CD4-positive, alpha-beta T cell treated with Interferon alpha-2 for 1 hour (primary cell): ENCODE results near the gene EMP2.
"Not testable (repeated sequence)": the region's sequence is repeated elsewhere in the genome, so short reads cannot be mapped to it uniquely, and the experiment has no call there.

Experiments
- DNase-seq, 2 donors: peaks; one replicate each; pipeline ENCODE4 v3.0.0-alpha.2; 2020 to 2022

Gene EMP2

GRCh38 chr16:10519297-10519696 is 61.1 kb downstream of the EMP2 start:
- no peak for DNase-seq

DNA sequence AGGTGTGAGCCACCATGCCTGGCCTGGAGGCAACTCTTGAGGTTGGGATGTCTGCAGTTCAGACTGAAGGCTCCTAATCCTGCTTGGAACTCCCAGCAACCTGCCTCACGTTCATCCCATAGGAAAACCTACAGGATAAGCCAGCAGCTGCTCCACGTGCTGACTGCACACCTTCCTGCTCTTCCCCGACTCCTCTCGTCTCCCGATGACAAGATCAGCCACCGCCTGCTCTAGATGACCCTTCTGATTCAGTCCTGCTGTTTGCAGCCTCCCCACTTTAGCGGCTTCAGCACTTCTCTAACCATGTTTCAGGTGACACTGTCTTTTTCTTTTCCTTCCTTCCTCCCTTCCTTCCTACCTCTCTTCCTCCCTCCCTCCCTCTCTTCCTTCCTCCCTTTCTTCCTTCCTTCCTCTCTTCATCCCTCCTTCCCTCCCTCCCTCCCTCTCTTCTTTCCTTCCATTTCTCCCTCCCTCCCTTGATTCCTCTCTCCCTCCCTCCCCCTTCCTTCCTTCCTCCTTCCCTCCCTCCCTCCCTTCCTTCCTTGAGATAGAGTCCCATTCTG is 61.8 kb downstream of the EMP2 start:
- no peak for DNase-seq

GRCh38 chr16:10517868-10518267 is 62.5 kb downstream of the EMP2 start:
- DNase-seq, result no peak

GRCh38 chr16:10514369-10515055 is 65.9 kb downstream of the EMP2 start:
- peak; percentile 52 to 59 for DNase-seq

DNA sequence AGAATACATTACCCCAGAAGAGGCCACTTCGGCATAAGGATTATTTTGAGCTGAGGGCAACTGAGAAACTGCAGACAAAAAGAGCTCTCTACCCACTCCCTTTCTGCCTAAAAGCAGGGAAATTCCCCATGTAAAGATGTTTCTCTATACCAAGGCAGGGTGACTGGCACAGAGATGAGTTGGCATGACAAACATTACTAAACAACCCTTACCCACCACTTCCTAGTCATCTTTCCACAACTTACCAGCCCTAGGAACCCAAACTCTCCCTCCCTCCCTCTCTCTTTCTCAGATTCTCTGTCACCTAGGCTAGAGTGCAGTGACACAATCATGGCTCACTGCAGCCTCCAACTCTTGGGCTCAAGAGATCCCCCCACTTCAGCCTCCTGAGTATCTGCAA is 68.6 kb downstream of the EMP2 start:
- DNase-seq, result no peak

DNA sequence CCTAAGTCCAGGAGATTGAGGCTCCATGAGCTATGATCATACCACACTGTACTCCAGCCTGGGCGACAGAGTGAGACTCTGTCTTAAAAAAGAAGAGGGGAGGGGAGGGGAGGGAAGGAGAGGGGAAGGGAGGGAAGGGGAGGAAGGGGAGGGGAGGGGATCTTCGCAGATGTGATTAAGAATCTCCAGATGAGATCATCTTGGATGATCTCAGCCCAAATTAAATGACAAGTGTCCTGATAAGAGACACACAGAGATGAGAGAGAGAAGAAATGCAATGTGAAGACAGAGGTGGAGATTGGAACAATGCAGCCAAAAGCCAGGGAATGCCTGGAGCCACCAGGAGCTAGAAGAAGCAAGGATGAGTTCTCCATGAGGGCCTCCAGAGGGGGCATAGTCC is 70.1 kb downstream of the EMP2 start:
- no peak for DNase-seq

GRCh38 chr16:10509534-10510025 is 70.8 kb downstream of the EMP2 start:
- DNase-seq, result peak; percentile 75 to 78

DNA sequence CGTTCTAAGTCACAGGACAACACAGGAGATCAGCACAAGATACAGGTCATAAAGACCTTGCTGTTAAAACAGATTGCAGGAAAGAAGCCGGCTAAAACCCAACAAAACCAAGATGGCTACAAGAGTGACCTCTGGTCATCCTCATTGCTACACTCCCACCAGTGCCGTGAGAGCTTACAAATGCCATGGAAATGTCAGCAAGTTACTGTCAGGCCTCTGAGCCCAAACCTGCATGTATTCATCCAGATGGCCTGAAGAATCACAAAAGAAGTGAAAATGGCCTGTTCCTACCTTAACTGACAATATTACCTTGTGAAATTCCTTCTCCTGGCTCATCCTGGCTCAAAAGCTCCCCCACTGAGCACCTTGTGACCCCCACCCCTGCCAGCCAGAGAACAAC is 75.1 kb downstream of the EMP2 start:
- DNase-seq, result not testable (repeated sequence)

- DNase-seq, result no peak
Observed at GRCh38 chr16:10504404-10504885, 76.0 kb downstream of the EMP2 start.

- DNase-seq, result no peak
Observed at GRCh38 chr16:10502776-10503175, 77.6 kb downstream of the EMP2 start.

GRCh38 chr16:10501016-10501607 is 79.3 kb downstream of the EMP2 start:
- DNase-seq, result peak in 1 of 2 donors; percentile 27

DNA sequence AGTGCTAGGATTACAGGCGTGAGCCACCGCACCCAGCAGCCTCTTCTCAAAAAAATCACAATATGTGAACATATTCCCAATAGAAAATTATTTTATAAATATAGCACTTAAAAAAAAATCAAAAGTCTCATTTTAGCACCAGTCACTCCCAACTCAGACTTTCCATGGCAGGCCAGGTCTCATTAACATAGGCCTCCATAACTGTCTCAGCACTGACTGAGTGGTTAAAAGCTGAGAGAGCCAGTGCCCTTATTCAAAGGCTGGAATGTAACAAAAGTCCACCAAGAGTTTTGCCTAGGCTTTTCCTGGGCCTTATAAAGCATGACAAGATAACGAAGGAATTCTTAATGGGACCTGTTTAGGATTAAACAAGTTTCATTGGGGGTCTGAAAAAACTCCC is 79.8 kb downstream of the EMP2 start:
- no peak for DNase-seq

DNA sequence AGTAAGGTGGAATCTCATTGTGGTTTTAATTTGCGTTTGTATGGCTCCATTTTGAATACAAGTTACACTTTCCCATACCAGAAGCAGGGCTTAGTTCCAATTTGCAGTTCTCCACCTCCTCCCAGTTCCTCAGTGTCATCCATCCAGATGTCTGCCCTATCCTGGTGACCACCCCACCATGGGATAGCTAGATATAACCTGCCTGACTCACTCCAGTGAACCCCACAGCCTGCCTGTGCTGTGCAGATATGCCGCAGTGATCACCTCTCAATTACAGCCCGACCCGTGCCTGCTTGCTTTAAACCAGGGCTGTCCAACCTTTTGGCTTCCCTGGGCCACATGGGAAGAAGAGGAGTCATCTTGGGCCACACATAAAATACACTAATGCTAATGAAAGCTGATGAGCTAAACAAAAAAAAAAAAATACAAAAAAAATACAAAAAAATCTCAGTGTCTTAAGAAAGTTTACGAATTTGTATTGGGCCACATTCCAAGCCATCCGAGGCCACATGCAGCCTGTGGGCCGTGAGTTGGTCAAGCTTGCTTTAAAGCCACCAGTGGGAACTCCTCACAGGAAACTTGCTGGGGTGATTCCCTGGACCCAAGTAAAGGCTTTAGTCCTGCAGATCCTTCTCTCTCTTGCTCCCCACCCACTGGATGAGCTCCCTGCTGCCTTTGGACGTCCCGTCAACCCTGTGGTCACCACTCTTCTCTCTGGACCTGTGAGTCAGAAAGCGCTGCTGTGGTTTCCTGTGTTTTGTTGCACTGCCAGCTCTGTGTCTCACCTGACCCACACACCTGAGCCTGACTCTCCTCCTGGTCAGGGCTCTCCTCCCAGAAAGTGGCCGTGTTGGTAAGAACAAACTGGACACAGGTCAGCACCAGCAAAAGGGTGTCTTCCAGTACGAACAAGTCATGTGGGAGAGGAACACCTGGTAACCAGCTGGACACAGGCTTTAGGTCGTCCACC is 83.0 kb downstream of the EMP2 start:
- no peak for DNase-seq

GRCh38 chr16:10495031-10495345 is 85.4 kb downstream of the EMP2 start:
- no peak for DNase-seq

- DNase-seq, result no peak
Observed at GRCh38 chr16:10494343-10495030, 85.9 kb downstream of the EMP2 start.

DNA sequence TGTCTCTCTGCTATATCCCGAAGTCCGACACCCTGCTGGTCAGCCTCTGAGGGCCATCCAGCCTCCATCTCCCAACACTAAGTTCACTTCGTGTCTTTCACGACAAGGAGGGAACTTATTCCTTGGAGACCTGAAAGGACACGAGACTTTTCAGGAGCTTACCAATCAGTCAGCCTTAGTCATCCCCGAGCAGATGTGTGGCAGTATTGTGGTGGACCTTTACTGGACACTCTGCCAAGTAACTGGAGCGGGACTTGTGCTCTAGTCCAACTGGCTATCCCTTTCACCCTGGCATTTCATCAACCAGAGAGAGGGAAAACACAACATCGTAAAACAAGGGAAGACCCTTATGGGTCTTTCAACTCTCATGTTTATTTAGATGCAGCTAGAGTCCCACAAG is 87.1 kb downstream of the EMP2 start:
- DNase-seq, result no peak

- no peak for DNase-seq
Observed at GRCh38 chr16:10490141-10490540, 90.3 kb downstream of the EMP2 start.

DNA sequence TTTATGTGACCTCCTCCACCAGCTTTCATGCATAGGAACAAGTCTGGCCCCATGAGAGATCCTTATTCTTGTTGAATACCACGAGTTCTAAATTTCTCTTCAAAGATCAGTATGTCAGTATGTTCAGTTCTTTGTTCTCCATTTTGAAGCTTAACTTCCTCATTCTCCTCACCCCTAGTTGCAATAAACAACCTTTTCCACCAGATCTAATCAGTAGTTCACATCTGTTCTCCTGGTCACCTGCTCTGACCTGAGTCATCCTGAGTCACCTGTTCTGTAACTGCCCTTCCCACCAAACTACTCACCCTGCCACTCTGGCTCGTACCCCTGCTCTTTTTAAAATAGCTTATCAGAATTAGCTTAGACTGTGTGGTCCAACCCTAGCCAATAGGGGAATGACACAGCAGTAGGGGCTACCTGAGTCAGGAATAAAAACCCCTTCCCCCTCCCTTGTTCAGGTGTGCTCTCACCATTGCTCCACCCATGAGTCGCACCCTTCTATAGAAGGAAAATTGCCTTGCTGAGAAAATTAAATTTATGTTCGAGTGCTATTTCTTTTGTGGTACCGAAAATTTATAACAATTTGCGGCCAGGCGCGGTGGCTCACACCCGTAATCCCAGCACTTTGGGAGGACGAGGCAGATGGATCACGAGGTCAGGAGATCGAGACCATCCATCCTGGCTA is 94.6 kb downstream of the EMP2 start:
- no peak for DNase-seq

GRCh38 chr16:10485159-10485558 is 95.2 kb downstream of the EMP2 start:
- DNase-seq, result no peak

DNA sequence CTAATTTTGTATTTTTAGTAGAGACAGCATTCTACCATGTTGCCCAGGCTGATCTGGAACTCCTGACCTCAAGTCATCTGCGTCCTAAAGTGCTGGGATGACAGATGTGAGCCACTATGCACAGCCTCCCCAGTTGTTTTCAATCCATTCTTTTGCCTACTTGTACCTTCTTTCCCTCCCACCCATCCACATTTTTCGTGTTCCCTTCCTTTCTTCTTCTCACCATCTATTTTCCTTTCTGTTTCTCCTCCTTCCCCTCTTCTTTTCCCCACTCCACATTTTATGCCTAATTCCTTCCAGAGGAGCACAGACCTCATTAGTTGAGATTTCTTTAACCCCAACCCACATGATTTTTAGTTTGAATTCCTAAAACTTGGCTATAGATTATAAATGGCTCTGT is 100.2 kb downstream of the EMP2 start:
- DNase-seq, result no peak
